Testis (tissue), 3 donors: ENCODE measurements around the gene MAPK11. TPM values are rescaled to one million over a fixed set of nuclear protein-coding genes. Genes with fewer than 3 reads are reported as not detected.

Experiments
- DNase-seq: peaks from one replicate; pipeline ENCODE4 v3.0.0-alpha.2; 2019
- H3K27ac ChIP-seq, 2 donors: fragments of 200-600 bp; sonication (generic); one replicate each; pipeline ENCODE4 v1.5.1; 2019
- H3K27me3 ChIP-seq: fragments of 200-600 bp; sonication (generic); one replicate; pipeline ENCODE4 v1.5.1; 2019
- H3K36me3 ChIP-seq: fragments of 200-600 bp; sonication (generic); one replicate; pipeline ENCODE4 v1.5.1; 2017; ENCODE audit warnings: low read depth; ENCODE audit errors: missing control alignments
- H3K4me1 ChIP-seq: fragments of 200-600 bp; sonication (generic); one replicate; pipeline ENCODE4 v1.5.1; 2019
- H3K4me3 ChIP-seq, 2 donors: fragments of 200-600 bp; sonication (generic); one replicate each; pipeline ENCODE4 v1.5.1; 2017 to 2019
- H3K9me3 ChIP-seq: fragments of 200-600 bp; sonication (generic); one replicate; pipeline ENCODE4 v1.5.1; 2017
- CTCF ChIP-seq, 3 experiments: fragments of 450-650 bp in 2 of 3; fragments of 200-600 bp in 1 of 3; sonication (generic) in 1 of 3; IDR thresholded peaks; one replicate each; pipeline ENCODE4 v1.5.1; 2016 to 2019; ENCODE audit warnings: antibody characterized with exemption in 3 of 3, mild to moderate bottlenecking in 2 of 3, moderate library complexity in 1 of 3
- POLR2A ChIP-seq: fragments of 450-650 bp; IDR thresholded peaks from one replicate; pipeline ENCODE4 v1.6.1; 2017; ENCODE audit warnings: antibody characterized with exemption, mild to moderate bottlenecking, moderate library complexity
- WGBS, 2 donors: methylation state at CpG; one replicate each; pipeline ENCODE4 v1.1.5; 2018; 5-methylcytosine and 5-hydroxymethylcytosine counted together
- intact Hi-C: fragments of 100-400 bp; cut with DNase I; formaldehyde crosslinking; loops from one replicate; pipeline ENCODE4 v1.15.1; 2023; ENCODE audit warnings: low total_unique reads
- polyA plus RNA-seq: library from polyadenylated mRNA; stranded (reverse); fragments of 350-450 nt; fragmentation: Illumina TruSeq; extraction: RNeasy Lipid Tissue Mini Kit (QIAGEN cat#74804); gene quantifications from one replicate; pipeline ENCODE4 v1.2.3, GENCODE V29; 2014; ENCODE audit warnings: low read depth, low replicate concordance; ENCODE audit not compliant: insufficient read depth
- total RNA-seq, 2 donors: library from RNA; depleted of rRNA; stranded (reverse); fragments of >200 nt; gene quantifications; one replicate each; pipeline ENCODE4 v1.2.3, GENCODE V29; 2016

MAPK11 gene
- total and polyA plus RNA-seq, 3 donors from 2014 or later, result 6.4 to 10.7 (median 8.3) TPM

GRCh38 chr22:50260801-50261614, 9.2 kb downstream of the MAPK11 start:
- Histone ChIP-seq H3K36me3 (no peaks in the 10 kb centered on the region), H3K9me3 (no peaks in the 10 kb centered on the region), H3K27ac (peak overlapping the region; percentile 50), H3K4me1 (peaks cover 11% of the 10 kb centered on the region), H3K4me3 (peak overlapping the region; percentile 51 to 52), H3K27me3 (no peaks in the 10 kb centered on the region)
- TF ChIP-seq POLR2A (no peak), CTCF (IDR thresholded peaks at IDR 0.05) (no peak)
- DNase-seq, result peak; percentile 73
- intact Hi-C loops, result no loop called here
- 0 to 1% methylated on average over 1 to 49 of the region's 92 CpGs for WGBS, 2 donors

- intact Hi-C loops, result no loop called here
- no peak for DNase-seq
- H3K27me3 ChIP-seq, result no peaks in the 10 kb centered on the region
- no peaks in the 10 kb centered on the region for H3K9me3 ChIP-seq
- peaks cover 11% of the 10 kb centered on the region for H3K4me1 ChIP-seq
- no peak for TF ChIP-seq CTCF (IDR thresholded peaks at IDR 0.05)
- no peak for TF ChIP-seq POLR2A
- 25 to 33% methylated on average over 4 to 8 of the region's 11 CpGs for WGBS, 2 donors
- H3K4me3 ChIP-seq, result peak overlapping the region; percentile 51 to 52
- peak overlapping the region; percentile 50 for H3K27ac ChIP-seq
- no peaks in the 10 kb centered on the region for H3K36me3 ChIP-seq
Observed at GRCh38 chr22:50260434-50260800, 9.8 kb downstream of the MAPK11 start.

GRCh38 chr22:50259302-50259701, 10.9 kb downstream of the MAPK11 start:
- DNase-seq, result no peak
- Histone ChIP-seq H3K27ac (no peak overlapping the region), H3K27me3 (no peaks in the 10 kb centered on the region), H3K9me3 (no peaks in the 10 kb centered on the region), H3K4me3 (no peak overlapping the region), H3K4me1 (peaks cover 11% of the 10 kb centered on the region), H3K36me3 (no peaks in the 10 kb centered on the region)
- intact Hi-C loops, result no loop called here
- WGBS, 2 donors, result 83 to 89% methylated on average over 14 to 15 of the region's 15 CpGs
- TF ChIP-seq CTCF (IDR thresholded peaks at IDR 0.05) (no peak), POLR2A (no peak)

GRCh38 chr22:50258361-50259292, 11.6 kb downstream of the MAPK11 start:
- H3K27me3 ChIP-seq, result no peaks in the 10 kb centered on the region
- no peak for DNase-seq
- H3K27ac ChIP-seq, result no peak overlapping the region
- 82 to 84% methylated on average over 19 to 24 of the region's 24 CpGs for WGBS, 2 donors
- intact Hi-C loops, result no loop called here
- no peak for TF ChIP-seq POLR2A
- TF ChIP-seq CTCF (IDR thresholded peaks at IDR 0.05), result no peak
- no peaks in the 10 kb centered on the region for H3K9me3 ChIP-seq
- peaks cover 11% of the 10 kb centered on the region for H3K4me1 ChIP-seq
- H3K4me3 ChIP-seq, result no peak overlapping the region
- no peaks in the 10 kb centered on the region for H3K36me3 ChIP-seq
